HG03342 (cell line): ENCODE measurements around the gene MAT2B.
"Not testable (repeated sequence)": the region's sequence is repeated elsewhere in the genome, so short reads cannot be mapped to it uniquely, and the experiment has no call there.

Source experiments
- ATAC-seq: cut with Tn5 transposase; IDR thresholded peaks from one replicate; pipeline ENCODE4 v1.9.1; 2021; ENCODE audit warnings: mild to moderate bottlenecking, moderate library complexity; ENCODE audit not compliant: unreplicated experiment

The MAT2B gene

GRCh38 chr5:163503106-163504078 is 2.0 kb upstream of the MAT2B start:
- ATAC-seq: peak; percentile 9

- no peak for ATAC-seq
Observed at GRCh38 chr5:163504079-163504931, 1.1 kb upstream of the MAT2B start.

- ATAC-seq: no peak
Observed at GRCh38 chr5:163505049-163505367, 411 bp upstream of the MAT2B start.

- peak; percentile 12 for ATAC-seq
Observed at GRCh38 chr5:163506095-163506457, 657 bp downstream of the MAT2B start.

GRCh38 chr5:163506726-163507125 is 1.3 kb downstream of the MAT2B start:
- ATAC-seq: no peak

- no peak for ATAC-seq
Observed at GRCh38 chr5:163508753-163509152, 3.3 kb downstream of the MAT2B start.

GRCh38 chr5:163509291-163509951 is 4.0 kb downstream of the MAT2B start:
- no peak for ATAC-seq

- no peak for ATAC-seq
Observed at GRCh38 chr5:163512526-163512925, 7.1 kb downstream of the MAT2B start.

GRCh38 chr5:163525096-163525495 is 19.7 kb downstream of the MAT2B start:
- no peak for ATAC-seq

GRCh38 chr5:163529698-163530097 is 24.3 kb downstream of the MAT2B start:
- ATAC-seq: no peak

GRCh38 chr5:163531272-163531671 is 25.9 kb downstream of the MAT2B start:
- ATAC-seq: no peak

GRCh38 chr5:163532171-163533084 is 27.0 kb downstream of the MAT2B start:
- ATAC-seq: no peak

- ATAC-seq: no peak
Observed at GRCh38 chr5:163533223-163533622, 27.8 kb downstream of the MAT2B start.

GRCh38 chr5:163534492-163535094 is 29.2 kb downstream of the MAT2B start:
- no peak for ATAC-seq

GRCh38 chr5:163535290-163535689 is 29.9 kb downstream of the MAT2B start:
- no peak for ATAC-seq

- ATAC-seq: not testable (repeated sequence)
Observed at GRCh38 chr5:163536442-163536841, 31.0 kb downstream of the MAT2B start.

GRCh38 chr5:163540696-163541095 is 35.3 kb downstream of the MAT2B start:
- no peak for ATAC-seq

- no peak for ATAC-seq
Observed at GRCh38 chr5:163542771-163543170, 37.4 kb downstream of the MAT2B start.

GRCh38 chr5:163544041-163544440 is 38.6 kb downstream of the MAT2B start:
- ATAC-seq: no peak

GRCh38 chr5:163544836-163545235 is 39.4 kb downstream of the MAT2B start:
- no peak for ATAC-seq
